K562 (cell line): ENCODE results near the gene ST6GALNAC6. TPM values are rescaled to one million over a fixed set of nuclear protein-coding genes. Genes with fewer than 3 reads are reported as not detected.

Experiments used
- DDX20 ChIP-seq: fragments of 450-650 bp; IDR thresholded peaks from 2 replicates; pipeline ENCODE4 v1.6.1; 2016; ENCODE audit warnings: missing genetic modification characterization, low read depth, mild to moderate bottlenecking, missing compliant biosample characterization, moderate library complexity
- ELF2 ChIP-seq: fragments of 250-450 bp; sonication (Bioruptor Pico); IDR thresholded peaks from 2 replicates; pipeline ENCODE4 v1.5.0; 2021; ENCODE audit warnings: mild to moderate bottlenecking
- HEY1 ChIP-seq: fragments of 250-450 bp; sonication (Bioruptor Pico); IDR thresholded peaks from 2 replicates; pipeline ENCODE4 v1.5.0; 2020; ENCODE audit warnings: mild to moderate bottlenecking, moderate library complexity, borderline replicate concordance
- MAZ ChIP-seq, 2 experiments: fragments of 450-650 bp in 1 of 2; sonication (generic) in 1 of 2; formaldehyde crosslinking; IDR thresholded peaks in 1 of 2; conservative IDR thresholded peaks in 1 of 2; 2 replicates each; pipeline versions ENCODE4 v1.4.0 to v1.5.0; 2020; ENCODE audit warnings: mild to moderate bottlenecking in 1 of 2, missing genetic modification reagents in 1 of 2
- NBN ChIP-seq: fragments of 450-650 bp; IDR thresholded peaks from 2 replicates; pipeline ENCODE4 v1.6.1; 2016; ENCODE audit warnings: low read depth, mild to moderate bottlenecking
- RAD21 ChIP-seq, 2 experiments: fragments of 250-450 bp in 1 of 2; fragments of 450-650 bp in 1 of 2; sonication (Bioruptor Pico) in 1 of 2; formaldehyde crosslinking in 1 of 2; IDR thresholded peaks in 1 of 2; conservative IDR thresholded peaks in 1 of 2; 2 replicates each; pipeline versions ENCODE4 v1.4.0 to v1.8.0; 2020 to 2022; ENCODE audit warnings: mild to moderate bottlenecking in 2 of 2, moderate library complexity in 1 of 2
- SMAD1 ChIP-seq: fragments of 150-350 bp; IDR thresholded peaks from 2 replicates; pipeline ENCODE4 v1.6.1; 2014; ENCODE audit warnings: low read length, low read depth; ENCODE audit not compliant: partially characterized antibody
- SMARCA4 ChIP-seq: fragments of 450-650 bp; IDR thresholded peaks from 2 replicates; pipeline ENCODE4 v1.6.1; 2016
- ZC3H8 ChIP-seq: fragments of 450-650 bp; IDR thresholded peaks from 2 replicates; pipeline ENCODE4 v1.6.1; 2017
- ZFP36 ChIP-seq: fragments of 150-350 bp; IDR thresholded peaks from 2 replicates; pipeline ENCODE4 v1.6.1; 2018; ENCODE audit warnings: low read length, low read depth; ENCODE audit not compliant: partially characterized antibody
- ZFX ChIP-seq: sonication (generic); formaldehyde crosslinking; IDR thresholded peaks from 2 replicates; pipeline ENCODE4 v1.8.0; 2022; ENCODE audit warnings: mild to moderate bottlenecking, missing genetic modification reagents, moderate library complexity
- ZNF124 ChIP-seq: sonication (generic); formaldehyde crosslinking; IDR thresholded peaks from 2 replicates; pipeline ENCODE4 v1.8.1; 2022; ENCODE audit warnings: missing genetic modification reagents
- ZNF785 ChIP-seq: fragments of 250-450 bp; sonication (Bioruptor Pico); IDR thresholded peaks from 2 replicates; pipeline ENCODE4 v1.4.0; 2020; ENCODE audit warnings: mild to moderate bottlenecking
- polyA plus RNA-seq, 8 experiments: library from polyadenylated mRNA; depleted of rRNA in 4 of 8; stranded (reverse) in 5 of 8; unstranded in 3 of 8; fragments of >200 nt; fragmentation: Nextera tagmentation in 2 of 8; fragmentation: Illumina TruSeq in 1 of 8; extraction: Ambion mirVana in 2 of 8; extraction: Trizol in 1 of 8; gene quantifications; 2 replicates each; pipeline versions ENCODE4 v1.2.1 to v1.2.3, GENCODE V29; 2011 to 2014; ENCODE audit warnings: inconsistent platforms in 1 of 8, missing spikeins in 1 of 8
- total RNA-seq, 7 experiments: library from RNA; depleted of rRNA in 6 of 7; stranded (reverse); fragments of >200 nt in 6 of 7; fragmentation: Illumina TruSeq in 2 of 7; extraction: Trizol in 2 of 7; gene quantifications; 2 replicates each; pipeline versions ENCODE4 v1.2.1 to v1.2.3, GENCODE V29; 2011 to 2021; ENCODE audit warnings: low replicate concordance in 1 of 7
- TF ChIP-seq, protein P1 (sequence below): IDR thresholded peaks from 2 replicates; pipeline ENCODE4 v1.6.1; 2016; ENCODE audit warnings: missing genetic modification characterization, missing compliant biosample characterization
- TF ChIP-seq, protein P2 (sequence below), 2 experiments: fragments of 450-650 bp in 1 of 2; IDR thresholded peaks; 2 replicates each; pipeline ENCODE4 v1.6.1; 2011 to 2017; ENCODE audit warnings: low read depth in 2 of 2, antibody characterized with exemption in 1 of 2, borderline replicate concordance in 1 of 2, low read length in 1 of 2, mild to moderate bottlenecking in 1 of 2, mixed read lengths in 1 of 2; ENCODE audit not compliant: control insufficient read depth in 1 of 2
- TF ChIP-seq, protein P3 (sequence below): sonication (generic); formaldehyde crosslinking; IDR thresholded peaks from 2 replicates; pipeline ENCODE4 v1.4.0; 2020; ENCODE audit warnings: mild to moderate bottlenecking, missing genetic modification reagents
- TF ChIP-seq, protein P4 (sequence below): sonication (generic); formaldehyde crosslinking; IDR thresholded peaks from 2 replicates; pipeline ENCODE4 v1.8.0; 2023; ENCODE audit warnings: mild to moderate bottlenecking, missing genetic modification reagents
- TF ChIP-seq, protein P5 (sequence below): sonication (generic); formaldehyde crosslinking; IDR thresholded peaks from 2 replicates; pipeline ENCODE4 v1.8.1; 2023; ENCODE audit warnings: mild to moderate bottlenecking, missing genetic modification reagents, moderate library complexity

The ST6GALNAC6 gene
- total and polyA plus RNA-seq, 9 of the 15 experiments (the other 6 are each of a cell fraction or from before 2014, with no cell fraction given): 0.13 to 23.0 (median 14.5) TPM

DNA sequence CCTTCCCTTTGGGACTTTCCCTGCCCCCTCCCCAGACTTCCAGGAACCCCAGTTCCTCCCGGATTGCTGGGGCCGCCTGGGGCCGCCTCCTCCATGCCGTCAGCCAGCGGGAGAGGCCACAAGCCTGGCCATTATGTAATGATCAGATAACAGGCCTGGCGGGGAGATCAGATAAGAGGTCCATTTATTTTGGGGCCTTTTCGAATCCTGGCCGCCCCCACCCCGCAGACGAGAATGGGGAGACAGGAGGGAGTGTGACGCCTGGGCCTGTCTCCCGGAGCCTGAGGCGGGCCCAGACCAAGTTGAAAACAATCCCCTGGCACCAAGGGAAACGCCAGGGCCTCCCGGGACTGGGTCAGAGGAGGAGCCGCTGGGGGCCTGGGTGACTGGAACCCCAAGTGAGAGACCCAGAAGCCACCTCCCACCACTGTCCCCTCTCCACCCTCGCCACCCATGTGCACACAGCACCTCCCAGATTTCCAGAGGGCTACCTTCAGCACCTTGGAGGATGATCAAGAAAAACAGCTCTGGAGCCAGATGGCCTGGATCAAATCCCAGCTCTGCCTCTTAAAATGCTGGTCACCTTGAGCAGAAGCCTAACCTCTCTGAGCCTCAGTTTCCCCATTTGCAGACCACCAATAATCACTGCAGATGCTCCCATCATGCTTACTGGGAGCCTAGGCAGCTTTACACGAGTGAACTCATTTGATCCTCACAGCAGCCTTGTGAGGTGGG, 52.8 kb downstream of the ST6GALNAC6 start (continued):
- TF ChIP-seq, protein P1, sequence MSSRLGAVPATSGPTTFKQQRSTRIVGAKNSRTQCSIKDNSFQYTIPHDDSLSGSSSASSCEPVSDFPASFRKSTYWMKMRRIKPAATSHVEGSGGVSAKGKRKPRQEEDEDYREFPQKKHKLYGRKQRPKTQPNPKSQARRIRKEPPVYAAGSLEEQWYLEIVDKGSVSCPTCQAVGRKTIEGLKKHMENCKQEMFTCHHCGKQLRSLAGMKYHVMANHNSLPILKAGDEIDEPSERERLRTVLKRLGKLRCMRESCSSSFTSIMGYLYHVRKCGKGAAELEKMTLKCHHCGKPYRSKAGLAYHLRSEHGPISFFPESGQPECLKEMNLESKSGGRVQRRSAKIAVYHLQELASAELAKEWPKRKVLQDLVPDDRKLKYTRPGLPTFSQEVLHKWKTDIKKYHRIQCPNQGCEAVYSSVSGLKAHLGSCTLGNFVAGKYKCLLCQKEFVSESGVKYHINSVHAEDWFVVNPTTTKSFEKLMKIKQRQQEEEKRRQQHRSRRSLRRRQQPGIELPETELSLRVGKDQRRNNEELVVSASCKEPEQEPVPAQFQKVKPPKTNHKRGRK (tag): no peak
- TF ChIP-seq SMAD1 (peak; percentile 87), ZNF785 (CRISPR knock-in tag) (no peak), MAZ (CRISPR knock-in tag; conservative IDR thresholded peaks at IDR 0.05 in 1 of 2, IDR thresholded peaks at IDR 0.05 in 1 of 2) (peak; percentile 34 to 43; a peak in 1 of 4 replicates), HEY1 (no peak), RAD21 (CRISPR knock-in tag; conservative IDR thresholded peaks at IDR 0.05 in 1 of 2, IDR thresholded peaks at IDR 0.05 in 1 of 2) (no peak), NBN (no peak), ELF2 (no peak), ZFP36 (peak; percentile 79), ZNF124 (CRISPR knock-in tag) (no peak), ZC3H8 (no peak), DDX20 (tag) (no peak), ZFX (peak; percentile 67), SMARCA4 (peak; percentile 32; the same call in 1 of the 2 replicates)
- TF ChIP-seq, protein P2, sequence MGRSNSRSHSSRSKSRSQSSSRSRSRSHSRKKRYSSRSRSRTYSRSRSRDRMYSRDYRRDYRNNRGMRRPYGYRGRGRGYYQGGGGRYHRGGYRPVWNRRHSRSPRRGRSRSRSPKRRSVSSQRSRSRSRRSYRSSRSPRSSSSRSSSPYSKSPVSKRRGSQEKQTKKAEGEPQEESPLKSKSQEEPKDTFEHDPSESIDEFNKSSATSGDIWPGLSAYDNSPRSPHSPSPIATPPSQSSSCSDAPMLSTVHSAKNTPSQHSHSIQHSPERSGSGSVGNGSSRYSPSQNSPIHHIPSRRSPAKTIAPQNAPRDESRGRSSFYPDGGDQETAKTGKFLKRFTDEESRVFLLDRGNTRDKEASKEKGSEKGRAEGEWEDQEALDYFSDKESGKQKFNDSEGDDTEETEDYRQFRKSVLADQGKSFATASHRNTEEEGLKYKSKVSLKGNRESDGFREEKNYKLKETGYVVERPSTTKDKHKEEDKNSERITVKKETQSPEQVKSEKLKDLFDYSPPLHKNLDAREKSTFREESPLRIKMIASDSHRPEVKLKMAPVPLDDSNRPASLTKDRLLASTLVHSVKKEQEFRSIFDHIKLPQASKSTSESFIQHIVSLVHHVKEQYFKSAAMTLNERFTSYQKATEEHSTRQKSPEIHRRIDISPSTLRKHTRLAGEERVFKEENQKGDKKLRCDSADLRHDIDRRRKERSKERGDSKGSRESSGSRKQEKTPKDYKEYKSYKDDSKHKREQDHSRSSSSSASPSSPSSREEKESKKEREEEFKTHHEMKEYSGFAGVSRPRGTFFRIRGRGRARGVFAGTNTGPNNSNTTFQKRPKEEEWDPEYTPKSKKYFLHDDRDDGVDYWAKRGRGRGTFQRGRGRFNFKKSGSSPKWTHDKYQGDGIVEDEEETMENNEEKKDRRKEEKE (IDR thresholded peaks at IDR 0.05; ENCODE audit: borderline replicate concordance in 1 of 2, control insufficient read depth in 1 of 2, low read depth in 2 of 2, low read length in 1 of 2): no peak
- TF ChIP-seq, protein P3, sequence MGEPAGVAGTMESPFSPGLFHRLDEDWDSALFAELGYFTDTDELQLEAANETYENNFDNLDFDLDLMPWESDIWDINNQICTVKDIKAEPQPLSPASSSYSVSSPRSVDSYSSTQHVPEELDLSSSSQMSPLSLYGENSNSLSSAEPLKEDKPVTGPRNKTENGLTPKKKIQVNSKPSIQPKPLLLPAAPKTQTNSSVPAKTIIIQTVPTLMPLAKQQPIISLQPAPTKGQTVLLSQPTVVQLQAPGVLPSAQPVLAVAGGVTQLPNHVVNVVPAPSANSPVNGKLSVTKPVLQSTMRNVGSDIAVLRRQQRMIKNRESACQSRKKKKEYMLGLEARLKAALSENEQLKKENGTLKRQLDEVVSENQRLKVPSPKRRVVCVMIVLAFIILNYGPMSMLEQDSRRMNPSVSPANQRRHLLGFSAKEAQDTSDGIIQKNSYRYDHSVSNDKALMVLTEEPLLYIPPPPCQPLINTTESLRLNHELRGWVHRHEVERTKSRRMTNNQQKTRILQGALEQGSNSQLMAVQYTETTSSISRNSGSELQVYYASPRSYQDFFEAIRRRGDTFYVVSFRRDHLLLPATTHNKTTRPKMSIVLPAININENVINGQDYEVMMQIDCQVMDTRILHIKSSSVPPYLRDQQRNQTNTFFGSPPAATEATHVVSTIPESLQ (CRISPR knock-in tag): no peak
- TF ChIP-seq, protein P4, sequence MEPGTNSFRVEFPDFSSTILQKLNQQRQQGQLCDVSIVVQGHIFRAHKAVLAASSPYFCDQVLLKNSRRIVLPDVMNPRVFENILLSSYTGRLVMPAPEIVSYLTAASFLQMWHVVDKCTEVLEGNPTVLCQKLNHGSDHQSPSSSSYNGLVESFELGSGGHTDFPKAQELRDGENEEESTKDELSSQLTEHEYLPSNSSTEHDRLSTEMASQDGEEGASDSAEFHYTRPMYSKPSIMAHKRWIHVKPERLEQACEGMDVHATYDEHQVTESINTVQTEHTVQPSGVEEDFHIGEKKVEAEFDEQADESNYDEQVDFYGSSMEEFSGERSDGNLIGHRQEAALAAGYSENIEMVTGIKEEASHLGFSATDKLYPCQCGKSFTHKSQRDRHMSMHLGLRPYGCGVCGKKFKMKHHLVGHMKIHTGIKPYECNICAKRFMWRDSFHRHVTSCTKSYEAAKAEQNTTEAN (CRISPR knock-in tag): no peak
- TF ChIP-seq, protein P5, sequence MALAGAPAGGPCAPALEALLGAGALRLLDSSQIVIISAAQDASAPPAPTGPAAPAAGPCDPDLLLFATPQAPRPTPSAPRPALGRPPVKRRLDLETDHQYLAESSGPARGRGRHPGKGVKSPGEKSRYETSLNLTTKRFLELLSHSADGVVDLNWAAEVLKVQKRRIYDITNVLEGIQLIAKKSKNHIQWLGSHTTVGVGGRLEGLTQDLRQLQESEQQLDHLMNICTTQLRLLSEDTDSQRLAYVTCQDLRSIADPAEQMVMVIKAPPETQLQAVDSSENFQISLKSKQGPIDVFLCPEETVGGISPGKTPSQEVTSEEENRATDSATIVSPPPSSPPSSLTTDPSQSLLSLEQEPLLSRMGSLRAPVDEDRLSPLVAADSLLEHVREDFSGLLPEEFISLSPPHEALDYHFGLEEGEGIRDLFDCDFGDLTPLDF (CRISPR knock-in tag): no peak
